Thyroid gland (tissue), 4 donors: ENCODE data around the gene CLOCK. TPM values are rescaled to one million over a fixed set of nuclear protein-coding genes. Genes with fewer than 3 reads are reported as not detected.
"Not testable (repeated sequence)": the region's sequence is repeated elsewhere in the genome, so short reads cannot be mapped to it uniquely, and the experiment has no call there.

Experiments used
- DNase-seq, 2 donors: peaks; one replicate each; pipeline ENCODE4 v3.0.0-alpha.2; 2019
- H3K27ac ChIP-seq, 3 donors: fragments of 200-600 bp; sonication (generic); 1 replicate in 2 of 3; 2 replicates in 1 of 3; pipeline ENCODE4 v1.5.1; 2016 to 2019; ENCODE audit warnings: mild to moderate bottlenecking in 1 of 3, moderate library complexity in 1 of 3
- H3K27me3 ChIP-seq: fragments of 200-600 bp; sonication (generic); one replicate; pipeline ENCODE4 v1.5.1; 2019
- H3K36me3 ChIP-seq, 2 donors: fragments of 200-600 bp; sonication (generic); one replicate each; pipeline ENCODE4 v1.5.1; 2016 to 2019
- H3K4me1 ChIP-seq, 2 donors: fragments of 200-600 bp; sonication (generic); one replicate each; pipeline ENCODE4 v1.5.1; 2017 to 2019
- H3K4me3 ChIP-seq, 3 donors: fragments of 200-600 bp; sonication (generic); replicated peaks in 1 of 3; 1 replicate in 2 of 3; 2 replicates in 1 of 3; pipeline ENCODE4 v1.5.1; 2016; ENCODE audit warnings: mild to moderate bottlenecking in 1 of 3
- H3K9me3 ChIP-seq: fragments of 200-600 bp; sonication (generic); one replicate; pipeline ENCODE4 v1.5.1; 2017
- CTCF ChIP-seq, 6 experiments: fragments of 200-600 bp in 3 of 6; fragments of 450-650 bp in 3 of 6; sonication (generic) in 3 of 6; IDR thresholded peaks; one replicate each; pipeline ENCODE4 v1.5.1; 2016 to 2019; ENCODE audit warnings: antibody characterized with exemption in 6 of 6, mild to moderate bottlenecking in 2 of 6, inconsistent platforms in 1 of 6, moderate library complexity in 1 of 6
- POLR2A ChIP-seq, 2 donors: fragments of 450-650 bp; IDR thresholded peaks; one replicate each; pipeline ENCODE4 v1.6.1; 2017; ENCODE audit warnings: antibody characterized with exemption in 2 of 2, mild to moderate bottlenecking in 2 of 2, moderate library complexity in 1 of 2
- WGBS, 2 donors: methylation state at CpG; one replicate each; pipeline ENCODE4 v1.1.5; 2017; 5-methylcytosine and 5-hydroxymethylcytosine counted together
- intact Hi-C: fragments of 100-400 bp; cut with DNase I; formaldehyde crosslinking; loops from one replicate; pipeline ENCODE4 v1.15.1; 2023
- total RNA-seq, 4 donors: library from RNA; depleted of rRNA; stranded (reverse); fragments of >200 nt; gene quantifications; one replicate each; pipeline ENCODE4 v1.2.3, GENCODE V29; 2016

Gene CLOCK
- 10 to 100 TPM; 26.1 to 60.3 (median 31.6) TPM for total RNA-seq

- DNase-seq = peak; percentile 90 to 91
- peaks cover 4% of the 10 kb centered on the region in 2 donors for H3K4me1 ChIP-seq
- peak within 1 kb of the TSS; percentile 73 to 94 (median 82) for H3K4me3 ChIP-seq
- no peaks in the 10 kb centered on the region for H3K27me3 ChIP-seq
- no peaks in the 10 kb centered on the region for H3K36me3 ChIP-seq
- H3K9me3 ChIP-seq = no peaks in the 10 kb centered on the region
- TF ChIP-seq CTCF (IDR thresholded peaks at IDR 0.05) = peak in 5 of 6 experiments; percentile 25 to 62 (median 53)
- peak in 1 of 2 donors; percentile 72 for TF ChIP-seq POLR2A (IDR thresholded peaks at IDR 0.05)
- intact Hi-C loops = no loop called here
- 0 to 2% methylated on average over 6 to 31 of the region's 71 CpGs for WGBS, 2 donors
- H3K27ac ChIP-seq = peak within 1 kb of the TSS; percentile 96 to 100 (median 99)
Observed at GRCh38 chr4:55546756-55547465, at the start of gene CLOCK. Gene CLOCK, minus strand, starts transcription at chr4:55546909. Its CDS starts 64,124 bp downstream, at chr4:55482785.

GRCh38 chr4:55592014-55592413 is 45.3 kb upstream of the CLOCK start, which contains the start of gene PDCL2:
Gene PDCL2, minus strand, starts transcription at chr4:55592245. Its CDS starts 136 bp downstream, at chr4:55592109.
- no peak for DNase-seq
- Histone ChIP-seq H3K4me1 (no peaks in the 10 kb centered on the region), H3K4me3 (no peak within 1 kb of the TSS), H3K27me3 (no peaks in the 10 kb centered on the region), H3K36me3 (no peaks in the 10 kb centered on the region), H3K27ac (no peak within 1 kb of the TSS), H3K9me3 (no peaks in the 10 kb centered on the region)
- 76 to 84% methylated on average over 11 to 14 of the region's 24 CpGs for WGBS, 2 donors
- intact Hi-C loops = no loop called here
- no peak for TF ChIP-seq POLR2A (IDR thresholded peaks at IDR 0.05)
- no peak for TF ChIP-seq CTCF (IDR thresholded peaks at IDR 0.05)

GRCh38 chr4:55588160-55588559 is 41.5 kb upstream of the CLOCK start:
- no peaks in the 10 kb centered on the region for H3K9me3 ChIP-seq
- no peak for DNase-seq
- no peaks in the 10 kb centered on the region for H3K27me3 ChIP-seq
- no peak overlapping the region for H3K4me3 ChIP-seq
- intact Hi-C loops = no loop called here
- no peaks in the 10 kb centered on the region for H3K36me3 ChIP-seq
- TF ChIP-seq POLR2A (IDR thresholded peaks at IDR 0.05) = no peak
- no peak for TF ChIP-seq CTCF (IDR thresholded peaks at IDR 0.05)
- no peaks in the 10 kb centered on the region for H3K4me1 ChIP-seq
- no peak overlapping the region for H3K27ac ChIP-seq
- 32 to 57% methylated on average over 2 of the region's 2 CpGs for WGBS, 2 donors

- H3K4me1 ChIP-seq, H3K27me3 ChIP-seq, H3K9me3 ChIP-seq, intact Hi-C loops, H3K27ac ChIP-seq, H3K4me3 ChIP-seq, H3K36me3 ChIP-seq, DNase-seq: not testable (repeated sequence)
- 96 to 100% methylated on average over 2 of the region's 2 CpGs for WGBS, 2 donors
Observed at GRCh38 chr4:55582773-55583172, 36.1 kb upstream of the CLOCK start.

- Histone ChIP-seq H3K27ac (no peak overlapping the region), H3K4me3 (no peak overlapping the region), H3K36me3 (no peaks in the 10 kb centered on the region), H3K9me3 (no peaks in the 10 kb centered on the region), H3K27me3 (no peaks in the 10 kb centered on the region), H3K4me1 (no peaks in the 10 kb centered on the region)
- TF ChIP-seq CTCF (IDR thresholded peaks at IDR 0.05) = no peak
- intact Hi-C loops = no loop called here
- DNase-seq = no peak
Observed at GRCh38 chr4:55578341-55579010, 31.8 kb upstream of the CLOCK start.
